Stimulated activated CD8-positive, alpha-beta memory T cell treated with anti-CD3 and anti-CD28 coated beads, Interleukin-7, amount 100 ng/mL, for 4 hours (primary cell): ENCODE data around the gene ST6GALNAC4.
"Not testable (repeated sequence)": the region's sequence is repeated elsewhere in the genome, so short reads cannot be mapped to it uniquely, and the experiment has no call there.

ENCODE experiments used
- DNase-seq, 2 donors: peaks; one replicate each; pipeline ENCODE4 v3.0.0-alpha.2; 2020; ENCODE audit warnings: low read depth in 2 of 2

Gene ST6GALNAC4

GRCh38 chr9:127885508-127886281 lies 31.1 kb downstream of the ST6GALNAC4 start:
- no peak for DNase-seq

GRCh38 chr9:127884976-127885490 lies 31.8 kb downstream of the ST6GALNAC4 start:
- no peak for DNase-seq

- no peak for DNase-seq
These were observed 32.4 kb downstream of the ST6GALNAC4 start for GRCh38 chr9:127884427-127884911.

GRCh38 chr9:127883959-127884358 lies 32.9 kb downstream of the ST6GALNAC4 start:
- no peak for DNase-seq

- not testable (repeated sequence) for DNase-seq
These were observed 35.1 kb downstream of the ST6GALNAC4 start for GRCh38 chr9:127881715-127882114.

- DNase-seq: no peak
These were observed 36.7 kb downstream of the ST6GALNAC4 start for GRCh38 chr9:127880143-127880542.

- no peak for DNase-seq
These were observed 38.0 kb downstream of the ST6GALNAC4 start for GRCh38 chr9:127878652-127879390.

GRCh38 chr9:127878001-127878651 lies 38.7 kb downstream of the ST6GALNAC4 start:
- DNase-seq: no peak

GRCh38 chr9:127877566-127877998 lies 39.3 kb downstream of the ST6GALNAC4 start, which contains the start of gene AK1:
Gene AK1, minus strand, starts transcription at chr9:127877675. Its CDS starts 3,058 bp downstream, at chr9:127874617.
- no peak for DNase-seq

GRCh38 chr9:127876764-127877562 lies 39.9 kb downstream of the ST6GALNAC4 start:
- no peak for DNase-seq

- DNase-seq: no peak
These were observed 40.6 kb downstream of the ST6GALNAC4 start for GRCh38 chr9:127876026-127876763.

GRCh38 chr9:127875306-127875966 lies 41.4 kb downstream of the ST6GALNAC4 start:
- DNase-seq: no peak

GRCh38 chr9:127874301-127875221 lies 42.3 kb downstream of the ST6GALNAC4 start:
- no peak for DNase-seq

GRCh38 chr9:127873886-127874285 lies 43.0 kb downstream of the ST6GALNAC4 start:
- no peak for DNase-seq

- no peak for DNase-seq
These were observed 43.6 kb downstream of the ST6GALNAC4 start for GRCh38 chr9:127873223-127873691.

GRCh38 chr9:127872369-127873222 lies 44.2 kb downstream of the ST6GALNAC4 start:
- DNase-seq: no peak

GRCh38 chr9:127871531-127871930 lies 45.3 kb downstream of the ST6GALNAC4 start:
- DNase-seq: no peak

GRCh38 chr9:127870887-127871286 lies 46.0 kb downstream of the ST6GALNAC4 start:
- DNase-seq: no peak
